SU-DHL-6 (cell line): ENCODE measurements around the gene ALX4.

Experiments
- CTCF ChIP-seq: fragments of 200-600 bp; sonication (generic); IDR thresholded peaks from one replicate; pipeline ENCODE4 v1.5.1; 2017; ENCODE audit warnings: antibody characterized with exemption, mild to moderate bottlenecking, low read length, moderate library complexity; ENCODE audit not compliant: insufficient read depth, poor library complexity, severe bottlenecking
- EZH2phosphoT487 ChIP-seq: fragments of 200-600 bp; sonication (generic), shearing (Covaris generic); conservative IDR thresholded peaks from 2 replicates; pipeline ENCODE4 v1.6.1; 2018; ENCODE audit warnings: mild to moderate bottlenecking, antibody characterized with exemption, low read length, moderate library complexity, mixed read lengths

GRCh38 chr11:44235765-44236201 lies 74.2 kb downstream of the ALX4 start:
- TF ChIP-seq EZH2phosphoT487 (no peak), CTCF (no peak)
